Mucosa of descending colon (tissue), 3 donors: Measurements from ENCODE around the gene TICAM1. TPM values are rescaled to one million over a fixed set of nuclear protein-coding genes. Genes with fewer than 3 reads are reported as not detected.
"Not testable (repeated sequence)": the region's sequence is repeated elsewhere in the genome, so short reads cannot be mapped to it uniquely, and the experiment has no call there.

ENCODE experiments used
- ATAC-seq: fragments of 200-7000 bp; cut with Tn5 transposase; one replicate; pipeline ENCODE4 v1.9.1; 2020; ENCODE audit warnings: mild to moderate bottlenecking, moderate library complexity
- DNase-seq, 3 donors: peaks; one replicate each; pipeline ENCODE4 v3.0.0-alpha.2; 2020
- H3K36me3 ChIP-seq: fragments of 200-600 bp; one replicate; pipeline ENCODE4 v1.8.0; 2021; ENCODE audit warnings: low read depth, mild to moderate bottlenecking
- H3K4me1 ChIP-seq: fragments of 200-600 bp; one replicate; pipeline ENCODE4 v1.8.0; 2021; ENCODE audit warnings: low read depth, mild to moderate bottlenecking
- H3K4me3 ChIP-seq: fragments of 200-600 bp; one replicate; pipeline ENCODE4 v1.8.0; 2021; ENCODE audit warnings: mild to moderate bottlenecking
- H3K9me3 ChIP-seq: fragments of 200-600 bp; one replicate; pipeline ENCODE4 v1.8.0; 2021; ENCODE audit warnings: mild to moderate bottlenecking
- intact Hi-C, 2 donors: fragments of 100-400 bp; cut with DNase I in 1 of 2; cut with micrococcal nuclease in 1 of 2; formaldehyde crosslinking; loops; one replicate each; pipeline versions ENCODE4 v1.11.0 to v1.11.1; 2022; cut with DNase I, micrococcal nuclease
- total RNA-seq, 3 donors: library from RNA; stranded (reverse); fragmentation: NEBNext Ultra II Directional in 2 of 3; extraction: Animal tissue kit (Norgen Biotek cat#: 25700) in 2 of 3; gene quantifications; one replicate each; pipeline versions ENCODE4 v1.2.1 to v1.2.4, GENCODE V29; 2021 to 2023
- TF ChIP-seq, protein P1 (sequence below): fragments of 200-600 bp; IDR thresholded peaks from one replicate; pipeline ENCODE4 v1.8.0; 2022; ENCODE audit warnings: antibody characterized with exemption, mild to moderate bottlenecking
- donor health status: DM: no; HTN: no; CAD: no; lungs with moderate emphysema.
- donor health status: DM: no; HTN: no; CAD: no.
- donor health status: DM: no; HTN: yes; CAD: no.

The TICAM1 gene
- total RNA-seq, 3 donors from 2014 or later = 24.1 to 37.4 (median 26.4) TPM

DNA sequence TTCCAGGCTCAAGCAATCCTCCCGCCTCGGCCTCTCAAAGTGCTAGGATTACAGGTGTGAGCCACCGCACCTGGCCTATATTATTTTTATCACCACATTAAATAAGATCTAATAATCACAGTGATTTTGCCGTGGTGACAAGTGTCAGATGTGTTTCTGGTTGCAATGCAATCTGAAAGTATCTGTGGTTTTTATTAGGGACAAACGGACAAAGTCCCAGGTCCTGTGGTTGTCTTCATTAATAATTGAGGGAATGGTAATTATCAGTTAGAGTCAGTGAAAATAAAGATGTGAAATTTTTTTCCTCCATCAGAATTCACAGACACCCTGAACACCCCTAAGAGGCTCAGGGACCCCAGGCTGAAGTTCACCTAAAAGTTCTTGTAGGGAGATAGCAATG lies 1.3 kb upstream of the TICAM1 start:
- DNase-seq (no peak), ATAC-seq (no peak)
- TF ChIP-seq, protein P1, sequence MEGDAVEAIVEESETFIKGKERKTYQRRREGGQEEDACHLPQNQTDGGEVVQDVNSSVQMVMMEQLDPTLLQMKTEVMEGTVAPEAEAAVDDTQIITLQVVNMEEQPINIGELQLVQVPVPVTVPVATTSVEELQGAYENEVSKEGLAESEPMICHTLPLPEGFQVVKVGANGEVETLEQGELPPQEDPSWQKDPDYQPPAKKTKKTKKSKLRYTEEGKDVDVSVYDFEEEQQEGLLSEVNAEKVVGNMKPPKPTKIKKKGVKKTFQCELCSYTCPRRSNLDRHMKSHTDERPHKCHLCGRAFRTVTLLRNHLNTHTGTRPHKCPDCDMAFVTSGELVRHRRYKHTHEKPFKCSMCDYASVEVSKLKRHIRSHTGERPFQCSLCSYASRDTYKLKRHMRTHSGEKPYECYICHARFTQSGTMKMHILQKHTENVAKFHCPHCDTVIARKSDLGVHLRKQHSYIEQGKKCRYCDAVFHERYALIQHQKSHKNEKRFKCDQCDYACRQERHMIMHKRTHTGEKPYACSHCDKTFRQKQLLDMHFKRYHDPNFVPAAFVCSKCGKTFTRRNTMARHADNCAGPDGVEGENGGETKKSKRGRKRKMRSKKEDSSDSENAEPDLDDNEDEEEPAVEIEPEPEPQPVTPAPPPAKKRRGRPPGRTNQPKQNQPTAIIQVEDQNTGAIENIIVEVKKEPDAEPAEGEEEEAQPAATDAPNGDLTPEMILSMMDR = no peak
- Histone ChIP-seq H3K4me1 (peaks cover 19% of the 10 kb centered on the region), H3K36me3 (no peaks in the 10 kb centered on the region), H3K4me3 (no peak overlapping the region), H3K9me3 (no peaks in the 10 kb centered on the region)
- intact Hi-C loops = no loop called here

GRCh38 chr19:4831979-4832340 lies 448 bp upstream of the TICAM1 start:
- H3K36me3 ChIP-seq, H3K9me3 ChIP-seq, DNase-seq, intact Hi-C loops, ATAC-seq: not testable (repeated sequence)
- Histone ChIP-seq H3K4me1 (peaks cover 19% of the 10 kb centered on the region), H3K4me3 (peak overlapping the region; percentile 90)

- peaks cover 19% of the 10 kb centered on the region for H3K4me1 ChIP-seq
- DNase-seq = peak in 1 of 3 donors; percentile 51
Observed at GRCh38 chr19:4830768-4831265, 695 bp downstream of the TICAM1 start.

GRCh38 chr19:4830332-4830731 lies 1.2 kb downstream of the TICAM1 start:
- ATAC-seq (no peak), DNase-seq (no peak)
- Histone ChIP-seq H3K4me3 (no peak overlapping the region), H3K9me3 (no peaks in the 10 kb centered on the region), H3K4me1 (peaks cover 15% of the 10 kb centered on the region), H3K36me3 (no peaks in the 10 kb centered on the region)
- TF ChIP-seq, protein P1 = no peak
- intact Hi-C loops = no loop called here

More at GRCh38 chr19:4830768-4831265, 695 bp downstream of the TICAM1 start:
- Histone ChIP-seq H3K4me3 (peak overlapping the region; percentile 90), H3K36me3 (no peaks in the 10 kb centered on the region), H3K9me3 (no peaks in the 10 kb centered on the region)
- intact Hi-C loops = no loop called here
- TF ChIP-seq, protein P1 = no peak
- peak; percentile 29 for ATAC-seq

- Histone ChIP-seq H3K4me1 (peaks cover 13% of the 10 kb centered on the region), H3K9me3 (no peaks in the 10 kb centered on the region), H3K36me3 (no peaks in the 10 kb centered on the region), H3K4me3 (no peak overlapping the region)
- peak; percentile 58 for ATAC-seq
- intact Hi-C loops = no loop called here
- TF ChIP-seq, protein P1 = no peak
- peak in 2 of 3 donors; percentile 62 to 65 for DNase-seq
Observed at GRCh38 chr19:4829001-4829712, 2.4 kb downstream of the TICAM1 start.

- no peak overlapping the region for H3K4me3 ChIP-seq
- no peaks in the 10 kb centered on the region for H3K36me3 ChIP-seq
- no peaks in the 10 kb centered on the region for H3K4me1 ChIP-seq
- intact Hi-C loops = no loop called here
- H3K9me3 ChIP-seq = no peaks in the 10 kb centered on the region
- DNase-seq (no peak), ATAC-seq (no peak)
- TF ChIP-seq, protein P1 = no peak
Observed at GRCh38 chr19:4823577-4823976, 7.9 kb downstream of the TICAM1 start.

DNA sequence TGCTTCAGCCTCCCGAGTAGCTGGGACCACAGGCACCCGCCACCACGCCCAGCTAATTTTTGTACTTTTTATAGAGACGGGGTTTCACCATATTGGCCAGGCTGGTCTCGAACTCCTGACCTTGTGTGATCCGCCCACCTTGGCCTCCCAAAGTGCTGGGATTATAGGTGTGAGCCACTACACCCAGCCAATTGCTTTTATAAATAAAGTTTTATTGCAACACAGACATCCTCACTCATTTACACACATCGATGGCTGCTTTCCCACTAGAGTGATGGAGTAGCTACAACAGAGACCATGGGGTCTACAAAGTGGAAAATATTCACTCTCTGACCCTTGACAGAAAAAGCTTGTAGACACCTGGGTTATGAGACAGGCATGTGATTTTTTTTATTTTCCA lies 9.2 kb downstream of the TICAM1 start:
- H3K9me3 ChIP-seq, H3K4me3 ChIP-seq, H3K36me3 ChIP-seq, H3K4me1 ChIP-seq, intact Hi-C loops, DNase-seq, ATAC-seq: not testable (repeated sequence)
